Stimulated activated CD4-positive, alpha-beta T cell treated with anti-CD3 and anti-CD28 coated beads, TNF-alpha, amount 100 ng/mL, for 48 hours (primary cell): ENCODE measurements around the gene DPAGT1.
"Not testable (repeated sequence)": the region's sequence is repeated elsewhere in the genome, so short reads cannot be mapped to it uniquely, and the experiment has no call there.

ENCODE experiments used
- DNase-seq, 3 donors: peaks; one replicate each; pipeline ENCODE4 v3.0.0-alpha.2; 2020; ENCODE audit warnings: low read depth in 3 of 3

DPAGT1 gene

GRCh38 chr11:119115484-119116234 is 14.0 kb upstream of the DPAGT1 start:
- no peak for DNase-seq

GRCh38 chr11:119114351-119114750 is 12.7 kb upstream of the DPAGT1 start:
- DNase-seq: no peak

GRCh38 chr11:119113716-119114115 is 12.1 kb upstream of the DPAGT1 start:
- DNase-seq: no peak

DNA sequence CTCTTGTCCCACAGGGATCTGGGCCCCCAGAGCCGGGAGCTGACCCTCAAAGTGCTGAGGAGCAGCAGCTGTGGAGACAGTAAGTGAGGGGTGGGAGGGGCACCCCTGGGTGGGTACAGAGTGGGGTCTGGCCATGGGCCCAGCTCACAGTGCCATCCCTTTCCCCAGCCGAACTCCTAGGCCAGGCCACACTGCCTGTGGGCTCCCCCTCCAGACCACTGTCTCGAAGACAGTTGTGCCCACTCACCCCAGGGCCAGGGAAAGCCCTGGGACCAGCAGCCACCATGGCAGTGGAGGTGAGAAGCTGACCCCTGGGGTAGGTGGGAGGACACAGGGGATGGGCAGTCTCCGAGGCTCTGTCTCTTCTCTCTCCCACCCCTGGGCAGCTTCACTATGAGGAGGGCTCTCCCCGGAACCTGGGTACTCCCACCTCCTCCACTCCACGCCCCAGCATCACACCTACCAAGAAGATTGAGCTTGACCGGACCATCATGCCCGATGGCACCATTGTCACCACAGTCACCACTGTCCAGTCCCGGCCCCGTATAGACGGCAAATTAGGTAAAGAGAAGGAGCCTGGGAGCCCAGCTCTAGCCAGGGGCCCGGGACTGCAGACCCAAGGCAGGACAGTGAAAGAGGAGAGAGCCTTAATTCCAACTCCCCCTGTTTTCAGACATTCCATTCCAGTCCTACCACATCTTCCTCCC is 10.8 kb upstream of the DPAGT1 start:
- no peak for DNase-seq

GRCh38 chr11:119111361-119111925 is 9.8 kb upstream of the DPAGT1 start:
- no peak for DNase-seq

- no peak for DNase-seq
Measured at GRCh38 chr11:119110439-119110838, 8.8 kb upstream of the DPAGT1 start.

GRCh38 chr11:119109843-119110242 is 8.2 kb upstream of the DPAGT1 start:
- no peak for DNase-seq

- DNase-seq: no peak
Measured at GRCh38 chr11:119108857-119109221, 7.2 kb upstream of the DPAGT1 start.

DNA sequence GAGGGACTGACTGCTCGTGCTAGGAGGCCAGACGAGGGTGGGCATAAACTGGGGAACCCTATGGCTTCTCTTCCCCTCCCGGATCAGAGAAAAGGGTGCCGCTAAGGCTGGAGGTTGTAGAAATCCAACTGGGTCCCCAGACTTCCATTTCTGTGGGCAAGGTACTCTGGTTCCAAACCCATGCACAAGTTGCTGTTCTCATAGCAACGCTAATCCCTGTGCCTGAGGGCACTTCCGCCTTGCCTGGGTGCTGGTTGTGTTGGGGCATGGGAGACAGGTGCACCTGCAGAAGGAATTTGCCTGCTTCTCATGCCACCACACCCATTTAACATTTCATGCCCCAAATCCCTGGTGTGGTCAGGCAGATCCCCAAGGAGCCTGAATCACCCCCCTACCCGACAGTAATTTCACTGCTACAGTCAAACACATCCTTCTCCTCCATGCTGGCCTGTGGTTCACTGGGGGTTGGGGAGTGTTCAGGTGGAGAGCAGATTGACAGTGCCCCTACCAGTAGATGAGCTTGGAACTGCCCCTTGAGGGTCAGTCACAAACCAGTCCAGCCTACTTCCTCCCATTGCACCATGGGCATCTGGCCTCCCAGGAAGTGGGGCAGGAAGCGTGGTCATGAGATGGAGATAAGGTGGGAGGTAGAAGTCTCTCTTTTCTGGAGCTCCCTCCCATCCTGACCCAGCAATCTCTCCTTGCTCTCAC is 6.6 kb upstream of the DPAGT1 start:
- DNase-seq: peak in 1 of 3 donors; percentile 31

- no peak for DNase-seq
Measured at GRCh38 chr11:119107538-119108145, 6.0 kb upstream of the DPAGT1 start.

- DNase-seq: peak; percentile 71 to 86 (median 84)
Measured at GRCh38 chr11:119106564-119107537, 5.2 kb upstream of the DPAGT1 start, which contains the start of gene C2CD2L. TSS of gene C2CD2L (plus strand) at chr11:119107344. CDS start at chr11:119107742, 398 bp downstream.

DNA sequence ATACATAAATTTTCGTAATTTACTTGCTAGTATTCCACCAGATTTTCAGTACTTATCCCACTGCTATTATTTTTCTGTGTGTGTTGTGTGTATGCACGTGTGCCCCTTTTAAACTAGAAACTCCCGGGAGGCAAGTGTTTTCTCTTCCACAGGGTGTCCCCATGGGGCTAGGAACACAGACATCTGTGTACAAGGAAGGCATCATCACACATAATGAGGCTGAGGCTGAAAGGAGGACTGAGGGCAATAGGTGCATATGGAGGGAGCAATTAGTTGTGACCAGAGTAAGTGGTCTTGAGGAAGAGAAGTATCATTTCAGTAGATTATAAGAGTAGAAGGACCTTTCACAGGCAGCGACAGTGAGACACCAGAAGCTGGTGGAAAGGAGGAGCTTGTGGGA is 2.1 kb upstream of the DPAGT1 start:
- DNase-seq: no peak

DNA sequence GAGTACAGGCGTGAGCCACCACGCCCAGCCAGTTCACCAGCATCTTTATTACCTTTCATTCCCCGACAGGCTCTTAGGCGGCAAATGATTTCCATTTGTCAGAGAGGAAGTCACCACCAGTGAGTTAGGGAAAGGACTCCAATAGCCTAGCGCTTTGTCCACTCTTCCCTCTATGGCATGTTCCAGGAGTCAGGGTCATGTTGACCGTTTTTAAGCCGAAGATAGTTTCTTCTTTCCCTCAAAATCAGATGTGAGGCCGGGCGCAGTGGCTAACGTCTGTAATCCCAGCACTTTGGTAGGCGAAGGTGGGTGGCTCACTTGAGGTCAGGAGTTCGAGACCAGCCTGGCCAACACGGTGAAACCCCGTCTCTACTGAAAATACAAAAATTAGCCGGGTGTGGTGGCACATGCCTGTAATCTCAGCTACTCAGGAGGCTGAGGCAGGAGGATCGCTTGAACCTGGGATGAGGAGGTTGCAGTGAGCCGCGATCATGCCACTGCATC is 1.6 kb upstream of the DPAGT1 start:
- not testable (repeated sequence) for DNase-seq

DNA sequence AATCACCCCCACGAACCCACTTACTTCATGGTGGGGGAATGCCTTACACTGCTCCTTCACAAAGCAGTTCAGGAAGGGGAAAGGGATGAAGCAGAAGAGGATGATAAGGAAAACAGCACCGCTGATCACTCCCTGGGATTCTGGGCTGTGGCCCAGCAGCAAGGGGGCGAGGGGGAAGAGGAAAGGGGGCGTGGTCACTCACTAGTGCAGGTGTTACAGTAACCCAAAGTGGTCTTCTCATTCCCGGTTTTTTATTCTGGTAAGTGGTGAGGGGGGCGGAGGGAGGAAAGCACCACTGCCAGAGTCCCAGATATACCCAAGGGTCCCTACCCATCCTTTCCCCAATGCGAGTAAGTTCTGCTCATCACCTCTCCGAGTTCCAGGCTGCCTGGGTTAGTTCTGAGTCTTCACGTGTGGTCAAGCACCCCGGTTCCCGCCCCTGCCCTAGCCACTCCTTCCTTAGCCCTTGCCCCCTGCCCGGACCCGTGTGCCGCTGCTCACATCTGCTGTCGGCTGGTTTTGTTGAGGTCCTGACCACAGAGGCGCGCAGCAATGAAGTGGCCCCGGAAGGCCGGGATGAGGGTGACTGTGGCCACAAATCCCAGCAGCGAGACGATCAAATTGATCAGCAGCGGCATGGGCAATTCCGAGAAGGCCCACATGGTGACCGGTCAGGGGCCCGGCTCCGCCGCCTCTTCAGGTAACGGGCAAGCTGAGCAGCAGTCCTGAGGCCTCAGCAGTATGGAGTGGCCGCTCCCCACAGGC is 477 bp downstream of the DPAGT1 start:
- no peak for DNase-seq

DNA sequence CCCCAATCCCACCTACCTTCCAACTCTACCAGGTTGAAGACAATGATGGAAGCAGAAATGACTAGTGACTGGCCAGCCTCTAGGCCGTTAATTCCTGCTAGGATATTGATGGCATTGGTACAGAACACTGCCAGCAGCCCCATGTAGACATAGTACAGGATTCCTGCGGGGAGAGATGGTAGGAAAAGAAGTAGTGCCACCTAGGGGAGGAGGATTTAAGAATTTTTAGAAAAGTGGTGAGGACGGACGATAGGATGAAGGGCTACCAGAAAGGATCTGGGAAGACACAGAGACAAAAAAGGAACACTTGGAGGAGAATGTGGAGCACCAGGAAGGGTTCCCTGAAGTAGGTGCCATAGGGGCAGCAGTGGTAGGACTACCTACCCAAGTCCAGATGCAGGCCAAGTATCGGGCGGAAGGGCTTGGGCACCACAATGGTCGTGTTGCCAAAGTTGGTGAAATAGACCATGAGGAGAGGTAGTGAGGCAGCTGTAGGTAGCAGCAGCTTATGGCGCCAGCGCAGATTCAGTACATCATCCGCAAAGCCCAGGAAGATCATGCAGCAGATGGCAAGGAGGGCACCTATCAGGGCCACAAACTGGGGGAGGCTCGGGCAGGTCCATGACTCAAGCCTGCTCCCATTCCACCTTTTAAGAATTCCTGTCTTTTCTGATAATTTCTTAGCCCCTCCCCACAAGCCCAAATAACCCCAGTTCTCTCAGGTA is 1.2 kb downstream of the DPAGT1 start:
- no peak for DNase-seq

GRCh38 chr11:119099711-119100110 is 1.9 kb downstream of the DPAGT1 start:
- DNase-seq: no peak

- peak; percentile 98 to 100 (median 99) for DNase-seq
Measured at GRCh38 chr11:119095066-119095880, 6.4 kb downstream of the DPAGT1 start.

DNA sequence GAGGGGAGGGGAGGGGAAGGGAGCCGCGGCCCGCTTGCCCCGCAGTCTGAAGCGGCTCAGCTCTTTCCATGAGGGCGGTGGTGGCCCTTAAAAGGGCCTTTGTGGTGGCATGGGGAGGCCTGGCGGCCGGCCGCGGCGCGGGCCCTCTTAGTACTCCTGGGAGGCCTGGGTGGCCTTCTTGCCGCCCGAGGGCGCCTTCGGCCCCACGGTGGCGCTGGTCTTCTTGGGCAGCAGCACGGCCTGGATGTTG is 6.9 kb downstream of the DPAGT1 start:
- peak in 1 of 3 donors; percentile 40 for DNase-seq
